ENCODE results near the gene AQP7. TPM values are rescaled to one million over a fixed set of nuclear protein-coding genes. Genes with fewer than 3 reads are reported as not detected.
"Not testable (repeated sequence)": the region's sequence is repeated elsewhere in the genome, so short reads cannot be mapped to it uniquely, and the experiment has no call there.

Gene AQP7
- total RNA-seq (ENCODE audit: low replicate concordance), result 3.7 and 5.0 TPM in 2 replicates
- long read RNA-seq, partial matches to known transcripts, result 0 of 4 reads
- long read RNA-seq, other reads (novel, unspliced or antisense), result 2 of 4 reads

DNA sequence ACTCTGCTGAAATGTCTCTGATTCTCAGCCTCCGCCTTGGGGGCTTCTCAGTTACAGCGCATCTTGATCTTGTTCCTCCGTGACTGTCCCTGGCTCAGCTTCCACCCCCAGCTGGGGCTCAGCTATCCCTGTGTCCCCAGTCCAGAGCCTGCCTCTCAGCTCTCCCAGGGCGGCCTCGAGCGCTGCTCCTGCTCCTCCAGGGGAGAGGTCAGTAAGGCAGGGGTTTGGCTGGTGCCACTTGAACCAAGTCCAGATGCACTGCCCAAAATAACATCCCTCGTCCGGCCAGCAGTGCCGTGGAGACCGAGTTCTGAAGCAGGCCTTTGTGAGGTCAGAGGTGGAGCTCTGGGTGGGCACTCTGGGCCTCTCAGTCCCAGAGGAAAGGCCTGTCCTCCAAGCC lies at the start of gene AQP7:
AQP7 (minus strand) TSS at position 198 of the 400 bp plus-strand sequence. CDS start 1,306 bp downstream, outside the sequence.
- peaks cover 24% of the 10 kb centered on the region for H3K4me1 Mint-ChIP-seq (ENCODE audit: unreplicated experiment)
- H3K4me3 Mint-ChIP-seq; DNase-seq (ENCODE audit: extremely low spot score, unreplicated experiment); H3K27ac Mint-ChIP-seq; H3K9me3 Mint-ChIP-seq; H3K36me3 Mint-ChIP-seq; H3K27me3 Mint-ChIP-seq: not testable (repeated sequence)

DNA sequence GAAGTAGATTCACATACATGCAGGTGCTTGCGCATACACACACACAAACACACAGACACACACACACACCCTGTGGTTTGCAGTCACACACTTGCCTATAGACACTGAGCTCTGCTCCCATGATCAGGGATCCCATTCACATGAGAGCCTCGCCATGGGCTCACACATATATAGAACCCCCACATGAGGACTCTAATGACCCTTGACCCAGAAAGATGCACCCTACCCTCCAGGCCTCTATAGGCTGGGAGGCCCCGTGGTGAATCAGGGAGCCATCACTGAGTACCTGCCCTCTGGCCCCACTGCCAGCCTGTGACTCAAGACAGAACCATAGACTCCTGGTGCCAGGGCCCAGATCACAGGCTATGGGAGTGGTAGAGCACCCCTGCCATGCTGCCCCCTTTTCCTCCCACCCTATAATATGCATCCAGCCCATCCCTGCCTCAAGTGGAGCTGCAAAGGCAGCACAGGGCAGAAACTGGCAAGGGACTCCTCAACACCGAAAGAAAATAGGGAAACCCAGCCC lies 48.3 kb upstream of the AQP7 start:
- DNase-seq (ENCODE audit: extremely low spot score, unreplicated experiment), result no peak
- Mint-ChIP-seq H3K36me3 (no peaks in the 10 kb centered on the region), H3K4me3 (no peak overlapping the region), H3K4me1 (ENCODE audit: unreplicated experiment) (peaks cover 22% of the 10 kb centered on the region), H3K27ac (no peak overlapping the region), H3K9me3 (no peaks in the 10 kb centered on the region), H3K27me3 (peaks cover 21% of the 10 kb centered on the region)
- TF ChIP-seq, protein P1, sequence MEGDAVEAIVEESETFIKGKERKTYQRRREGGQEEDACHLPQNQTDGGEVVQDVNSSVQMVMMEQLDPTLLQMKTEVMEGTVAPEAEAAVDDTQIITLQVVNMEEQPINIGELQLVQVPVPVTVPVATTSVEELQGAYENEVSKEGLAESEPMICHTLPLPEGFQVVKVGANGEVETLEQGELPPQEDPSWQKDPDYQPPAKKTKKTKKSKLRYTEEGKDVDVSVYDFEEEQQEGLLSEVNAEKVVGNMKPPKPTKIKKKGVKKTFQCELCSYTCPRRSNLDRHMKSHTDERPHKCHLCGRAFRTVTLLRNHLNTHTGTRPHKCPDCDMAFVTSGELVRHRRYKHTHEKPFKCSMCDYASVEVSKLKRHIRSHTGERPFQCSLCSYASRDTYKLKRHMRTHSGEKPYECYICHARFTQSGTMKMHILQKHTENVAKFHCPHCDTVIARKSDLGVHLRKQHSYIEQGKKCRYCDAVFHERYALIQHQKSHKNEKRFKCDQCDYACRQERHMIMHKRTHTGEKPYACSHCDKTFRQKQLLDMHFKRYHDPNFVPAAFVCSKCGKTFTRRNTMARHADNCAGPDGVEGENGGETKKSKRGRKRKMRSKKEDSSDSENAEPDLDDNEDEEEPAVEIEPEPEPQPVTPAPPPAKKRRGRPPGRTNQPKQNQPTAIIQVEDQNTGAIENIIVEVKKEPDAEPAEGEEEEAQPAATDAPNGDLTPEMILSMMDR (conservative IDR thresholded peaks at IDR 0.05), result no peak

DNA sequence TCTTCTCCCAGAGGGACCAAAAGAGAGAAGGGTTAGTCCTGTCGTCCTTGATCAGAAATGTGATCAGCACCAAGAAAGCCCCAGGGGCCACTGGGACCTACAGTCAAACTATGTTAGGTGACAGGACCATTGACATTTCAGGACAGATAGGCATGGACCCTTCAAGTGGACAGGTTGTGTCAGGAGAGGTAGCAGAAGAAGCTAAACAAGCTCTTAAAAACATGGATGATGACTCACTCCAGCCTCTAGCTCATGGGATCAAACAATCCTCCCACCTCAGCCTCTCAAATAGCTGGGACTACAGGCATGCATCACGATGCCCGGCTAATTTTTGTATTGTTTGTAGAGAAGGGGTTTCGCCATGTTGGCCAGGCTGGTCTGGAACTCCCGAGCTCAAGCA lies 47.3 kb upstream of the AQP7 start:
- Mint-ChIP-seq H3K4me3 (no peak overlapping the region), H3K27me3 (peaks cover 25% of the 10 kb centered on the region), H3K27ac (no peak overlapping the region), H3K4me1 (ENCODE audit: unreplicated experiment) (peaks cover 27% of the 10 kb centered on the region), H3K36me3 (no peaks in the 10 kb centered on the region), H3K9me3 (no peaks in the 10 kb centered on the region)
- no peak for DNase-seq (ENCODE audit: extremely low spot score, unreplicated experiment)
- TF ChIP-seq, protein P1 (conservative IDR thresholded peaks at IDR 0.05), result no peak

DNA sequence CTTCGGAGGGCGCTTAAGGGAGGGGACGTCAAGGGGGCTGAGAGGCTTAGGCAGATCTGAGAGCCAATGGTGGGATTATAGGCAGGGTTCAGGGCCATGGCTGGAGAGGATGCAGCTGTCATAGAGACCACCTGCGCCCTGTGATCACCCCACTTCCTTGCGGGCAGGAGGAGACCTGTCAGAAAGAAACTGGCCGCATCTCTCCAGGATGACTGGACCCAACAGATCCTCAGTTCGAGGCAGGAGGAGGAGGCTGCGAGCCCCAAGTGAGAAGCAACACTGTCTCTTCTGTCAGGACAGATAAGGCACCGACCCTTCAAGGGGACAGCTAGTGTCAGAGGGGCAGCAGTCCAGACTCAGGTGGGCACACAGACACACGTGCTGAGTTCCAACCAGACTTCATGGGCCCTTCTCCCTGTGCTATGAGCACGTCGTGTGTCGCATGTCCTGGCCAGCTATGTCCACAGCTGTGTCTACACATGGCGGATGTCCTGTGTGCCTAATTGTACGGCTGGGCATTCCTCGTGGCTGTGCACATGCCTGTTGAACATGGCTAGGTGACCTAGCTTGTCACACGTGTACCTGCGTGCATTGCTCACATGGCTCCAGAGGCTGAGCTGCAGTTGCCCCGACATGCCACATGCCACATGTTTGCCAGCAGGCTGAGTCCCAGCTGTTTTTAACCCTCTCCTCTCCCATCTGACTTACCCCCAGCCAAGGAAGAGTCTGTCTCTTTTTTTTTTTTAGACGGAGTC lies 45.6 kb upstream of the AQP7 start:
- peaks cover 25% of the 10 kb centered on the region for H3K27me3 Mint-ChIP-seq

DNA sequence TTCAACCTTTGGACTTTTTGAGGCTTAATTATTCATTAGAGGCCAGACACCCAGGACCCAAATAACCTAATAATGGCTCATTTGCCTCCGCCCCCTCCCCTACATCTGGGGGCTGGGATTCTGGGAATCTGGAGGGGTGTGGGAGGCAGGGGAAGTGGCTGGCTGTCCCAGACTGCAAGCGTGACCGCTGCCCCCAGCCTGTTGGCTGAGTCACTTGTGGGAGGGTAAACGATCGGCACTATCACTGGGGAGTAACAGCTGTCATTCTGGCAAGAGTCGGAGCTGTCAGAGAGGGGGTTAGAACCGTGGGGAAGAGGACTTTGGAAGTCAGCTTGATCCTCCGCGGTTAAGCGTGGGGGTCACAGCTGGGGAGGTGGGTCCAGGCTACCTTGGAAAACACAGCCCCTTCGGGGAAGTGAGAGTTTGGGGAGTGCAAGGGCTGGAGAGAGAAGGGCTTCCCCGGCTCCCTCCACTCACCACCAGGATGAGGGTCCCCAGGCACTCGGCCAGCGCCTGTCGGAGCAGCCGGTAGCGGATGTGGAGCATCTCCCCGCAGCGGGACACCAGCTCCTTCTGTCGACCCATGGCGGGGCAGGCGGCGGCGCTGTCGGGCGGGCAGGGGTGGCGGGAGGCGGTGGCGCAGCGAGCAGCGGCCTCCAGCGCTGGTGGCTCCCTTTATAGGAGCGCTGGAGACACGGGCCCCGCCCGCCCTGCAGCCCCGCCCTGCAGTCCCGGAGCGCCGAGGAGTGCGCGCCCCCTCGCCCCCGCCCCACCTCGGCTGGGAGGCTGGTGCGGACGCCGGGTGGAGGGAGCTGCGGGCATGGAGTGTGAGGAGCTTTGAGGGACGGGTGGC lies 44.8 kb upstream of the AQP7 start, which contains the start of gene AQP3:
AQP3 (minus strand) TSS at position 648 of the 853 bp plus-strand sequence; CDS start at position 585, 63 bp downstream.
- TF ChIP-seq, protein P1 (conservative IDR thresholded peaks at IDR 0.05), result peak; percentile 37
- H3K4me1 Mint-ChIP-seq (ENCODE audit: unreplicated experiment), result peaks cover 23% of the 10 kb centered on the region
- H3K27ac Mint-ChIP-seq, result peak within 1 kb of the TSS; percentile 86

More for the DNA sequence above, 45.6 kb upstream of the AQP7 start:
- Mint-ChIP-seq H3K4me1 (ENCODE audit: unreplicated experiment) (peaks cover 27% of the 10 kb centered on the region), H3K9me3 (no peaks in the 10 kb centered on the region), H3K4me3 (peak overlapping the region; percentile 82), H3K27ac (no peak overlapping the region), H3K36me3 (no peaks in the 10 kb centered on the region)
- DNase-seq (ENCODE audit: extremely low spot score, unreplicated experiment), result no peak
- TF ChIP-seq, protein P1 (conservative IDR thresholded peaks at IDR 0.05), result no peak

More for the DNA sequence above, 44.8 kb upstream of the AQP7 start, which contains the start of gene AQP3:
- H3K27me3 Mint-ChIP-seq, result peaks cover 25% of the 10 kb centered on the region
- peak within 1 kb of the TSS; percentile 86 for H3K4me3 Mint-ChIP-seq
- DNase-seq (ENCODE audit: extremely low spot score, unreplicated experiment), result peak; percentile 76
- H3K9me3 Mint-ChIP-seq, result no peaks in the 10 kb centered on the region
- H3K36me3 Mint-ChIP-seq, result no peaks in the 10 kb centered on the region
